Measurements from ENCODE around the gene FOSL2.

FOSL2 gene

DNA sequence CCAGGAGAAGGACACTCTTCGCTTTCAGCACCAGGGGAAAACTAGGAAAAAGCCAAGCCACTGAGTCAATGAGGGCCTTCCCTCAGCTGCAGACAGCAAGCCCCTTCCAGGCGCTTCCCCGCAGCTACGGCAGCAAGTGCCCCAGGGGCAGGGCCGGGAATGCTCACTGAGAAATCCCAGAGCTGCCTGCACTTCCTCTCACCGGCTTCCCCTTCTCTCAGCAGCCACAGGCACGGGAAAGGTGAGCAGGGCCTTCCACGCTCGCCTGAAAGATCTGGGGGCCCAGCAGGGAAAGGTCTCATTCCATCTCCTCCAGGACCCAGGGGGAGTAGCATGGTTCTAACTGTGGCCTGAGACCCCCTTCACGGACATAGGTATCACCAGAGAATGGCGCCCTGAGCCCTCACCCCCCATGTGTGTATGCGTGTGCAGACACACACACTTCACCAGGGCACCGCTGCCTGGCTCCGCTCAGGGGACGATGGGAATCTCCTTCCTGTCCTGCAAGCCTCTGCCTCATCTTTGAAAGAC lies 29.6 kb upstream of the FOSL2 start (continued):
- TF ChIP-seq ZSCAN4 (tag by site-specific recombination; IDR thresholded peaks at IDR 0.05) (no peak), PRDM1 (tag by site-specific recombination; IDR thresholded peaks at IDR 0.05) (no peak), ZNF335 (tag by site-specific recombination; conservative IDR thresholded peaks at IDR 0.05) (no peak), ZNF133 (tag by site-specific recombination; IDR thresholded peaks at IDR 0.05) (no peak), ZNF768 (tag by site-specific recombination; IDR thresholded peaks at IDR 0.05) (no peak)

DNA sequence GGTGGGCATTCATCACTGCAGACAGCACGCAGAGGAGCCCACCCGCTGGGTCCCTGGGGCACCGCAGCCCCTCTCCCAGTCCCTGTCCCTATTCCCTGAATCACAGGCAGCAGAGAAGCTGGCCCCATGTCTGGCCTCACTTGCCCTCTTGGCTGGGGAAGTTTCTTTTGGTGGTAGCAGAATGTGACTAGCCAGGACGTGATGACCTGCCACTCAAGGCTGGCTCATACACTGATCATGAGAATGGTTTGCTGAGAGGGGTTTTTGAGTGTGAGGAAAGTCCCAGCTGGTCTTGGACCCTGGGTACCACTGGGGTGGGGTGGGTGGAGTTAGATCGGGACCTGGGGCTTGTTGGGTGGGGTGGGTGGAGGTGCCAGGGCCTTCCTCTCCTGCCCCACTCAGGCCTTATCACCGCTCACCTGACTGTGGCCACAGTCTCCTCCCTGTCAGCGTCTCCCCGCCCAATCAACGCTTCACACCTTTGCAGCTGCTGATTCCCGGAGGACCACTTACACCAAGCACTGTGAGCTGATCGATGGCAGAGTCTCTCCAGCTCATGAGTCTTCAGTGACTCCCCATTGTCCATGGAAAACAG lies 28.9 kb upstream of the FOSL2 start:
- CTCF ChIA-PET = no interaction called here
- TF ChIP-seq EGR2 (tag by site-specific recombination; IDR thresholded peaks at IDR 0.05; ENCODE audit: low read depth) = 0 out of 2 replicates have a peak, but pooled peaks have one; percentile 32
- no peak for TF ChIP-seq ZNF174 (tag by site-specific recombination; IDR thresholded peaks at IDR 0.05)
- TF ChIP-seq KLF1 (tag by site-specific recombination; IDR thresholded peaks at IDR 0.05) = peak; percentile 42; the same call in 1 of the 2 replicates
- TF ChIP-seq ZNF560 (tag by site-specific recombination; IDR thresholded peaks at IDR 0.05; ENCODE audit: borderline replicate concordance) = no peak
- POLR2A ChIA-PET = interaction anchor here (0.6 kb wide), 1 partner anchor 1783 kb away, joined by 3 read pairs; the partner anchor contains the start of gene YPEL5
- Histone ChIP-seq H3K4me3 (ENCODE audit: low read depth, low read length) (no peak overlapping the region), H3K4me1 (ENCODE audit: control insufficient read depth, insufficient read depth, low read length) (no peaks in the 10 kb centered on the region; the same call in 1 of the 2 replicates), H3K27ac (ENCODE audit: extremely low read depth, low read depth, low read length) (no peak overlapping the region), H3K9me3 (ENCODE audit: control insufficient read depth, insufficient read depth, low read depth, low read length) (no peaks in the 10 kb centered on the region), H3K36me3 (ENCODE audit: control insufficient read depth in 2 of 2, insufficient read depth in 1 of 2, low read length in 2 of 2) (no peaks in the 10 kb centered on the region)

DNA sequence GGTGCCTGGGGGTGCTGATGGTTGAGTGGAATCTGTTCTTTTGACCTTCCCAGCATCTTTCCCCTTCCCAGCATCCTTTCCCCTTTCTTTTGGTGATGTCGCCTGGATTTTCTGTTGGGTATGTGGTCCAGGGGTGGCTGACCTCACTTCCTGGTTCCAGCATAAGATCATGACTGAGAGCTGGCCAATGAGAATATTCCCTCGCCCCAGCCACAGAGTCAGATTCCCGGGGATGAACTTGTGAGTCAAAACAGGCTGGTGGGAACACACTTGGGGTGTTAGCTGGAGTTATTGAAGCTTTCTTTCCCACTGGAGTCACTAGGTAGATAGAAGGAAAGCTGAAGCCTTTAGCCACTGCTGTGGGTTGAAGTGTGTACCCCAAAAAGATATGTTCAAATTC lies 28.0 kb upstream of the FOSL2 start:
- H3K36me3 ChIP-seq (ENCODE audit: control insufficient read depth in 2 of 2, insufficient read depth in 1 of 2, low read length in 2 of 2) = no peaks in the 10 kb centered on the region
- ChIA-PET POLR2A (no interaction called here), CTCF (no interaction called here)
- no peak overlapping the region for H3K4me3 ChIP-seq (ENCODE audit: low read depth, low read length)
- H3K27ac ChIP-seq (ENCODE audit: extremely low read depth, low read depth, low read length) = no peak overlapping the region
- no peaks in the 10 kb centered on the region for H3K9me3 ChIP-seq (ENCODE audit: control insufficient read depth, insufficient read depth, low read depth, low read length)
- TF ChIP-seq WT1 (tag by site-specific recombination; IDR thresholded peaks at IDR 0.05) (no peak), KLF1 (tag by site-specific recombination; IDR thresholded peaks at IDR 0.05) (no peak), KLF9 (tag by site-specific recombination; IDR thresholded peaks at IDR 0.05; ENCODE audit: low read depth) (no peak), ZNF488 (tag by site-specific recombination; IDR thresholded peaks at IDR 0.05) (no peak), SP2 (tag by site-specific recombination; IDR thresholded peaks at IDR 0.05) (no peak), ZNF558 (tag by site-specific recombination; IDR thresholded peaks at IDR 0.05) (no peak), ZNF366 (tag by site-specific recombination; conservative IDR thresholded peaks at IDR 0.05) (no peak), ZNF791 (tag by site-specific recombination; IDR thresholded peaks at IDR 0.05) (no peak), ZSCAN4 (tag by site-specific recombination; IDR thresholded peaks at IDR 0.05) (no peak)
- TF ChIP-seq, protein P1, sequence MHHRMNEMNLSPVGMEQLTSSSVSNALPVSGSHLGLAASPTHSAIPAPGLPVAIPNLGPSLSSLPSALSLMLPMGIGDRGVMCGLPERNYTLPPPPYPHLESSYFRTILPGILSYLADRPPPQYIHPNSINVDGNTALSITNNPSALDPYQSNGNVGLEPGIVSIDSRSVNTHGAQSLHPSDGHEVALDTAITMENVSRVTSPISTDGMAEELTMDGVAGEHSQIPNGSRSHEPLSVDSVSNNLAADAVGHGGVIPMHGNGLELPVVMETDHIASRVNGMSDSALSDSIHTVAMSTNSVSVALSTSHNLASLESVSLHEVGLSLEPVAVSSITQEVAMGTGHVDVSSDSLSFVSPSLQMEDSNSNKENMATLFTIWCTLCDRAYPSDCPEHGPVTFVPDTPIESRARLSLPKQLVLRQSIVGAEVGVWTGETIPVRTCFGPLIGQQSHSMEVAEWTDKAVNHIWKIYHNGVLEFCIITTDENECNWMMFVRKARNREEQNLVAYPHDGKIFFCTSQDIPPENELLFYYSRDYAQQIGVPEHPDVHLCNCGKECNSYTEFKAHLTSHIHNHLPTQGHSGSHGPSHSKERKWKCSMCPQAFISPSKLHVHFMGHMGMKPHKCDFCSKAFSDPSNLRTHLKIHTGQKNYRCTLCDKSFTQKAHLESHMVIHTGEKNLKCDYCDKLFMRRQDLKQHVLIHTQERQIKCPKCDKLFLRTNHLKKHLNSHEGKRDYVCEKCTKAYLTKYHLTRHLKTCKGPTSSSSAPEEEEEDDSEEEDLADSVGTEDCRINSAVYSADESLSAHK (tag by site-specific recombination; IDR thresholded peaks at IDR 0.05) = no peak
- no peaks in the 10 kb centered on the region for H3K4me1 ChIP-seq (ENCODE audit: control insufficient read depth, insufficient read depth, low read length)

Data from HEK293 (cell line).